GM12878 (cell line): Measurements from ENCODE around the gene KIAA1671. TPM values are rescaled to one million over a fixed set of nuclear protein-coding genes. Genes with fewer than 3 reads are reported as not detected.

Experiments used
- ATAC-seq: fragments of 200-7000 bp; cut with Tn5 transposase; 3 replicates; pipeline ENCODE4 v1.9.1; 2020; ENCODE audit warnings: mild to moderate bottlenecking, moderate library complexity
- BruUV-seq: library from RNA; stranded (reverse); fragments of 400-500 nt; replicated peaks from 2 replicates; lab custom pipeline; 2021; lab: Mats Ljungman, UMichigan
- CTCF ChIA-PET: fragments of 300-600 bp; sonication (Branson Sonifier 250); formaldehyde crosslinking; extraction: SDS; loops from one replicate; lab custom pipeline; 2021; ENCODE audit warnings: inconsistent platforms; lab: Yijun Ruan, JAX
- POLR2A ChIA-PET: fragments of 350-600 bp; formaldehyde crosslinking; extraction: SDS; loops from one replicate; lab custom pipeline; 2021; ENCODE audit warnings: inconsistent platforms; lab: Charles Lee
- RAD21 ChIA-PET: fragments of 300-600 bp; sonication (Branson Sonifier 250); formaldehyde crosslinking; loops from one replicate; lab custom pipeline; 2023; ENCODE audit warnings: antibody characterized with exemption; ENCODE audit not compliant: unreplicated experiment; lab: Charles Lee
- SMC1A ChIA-PET: fragments of 300-600 bp; sonication (Branson Sonifier 250); formaldehyde crosslinking; loops from one replicate; lab custom pipeline; 2023; ENCODE audit not compliant: unreplicated experiment, uncharacterized antibody; lab: Charles Lee
- DNase-seq: peaks from one replicate; pipeline ENCODE4 v3.0.0-alpha.2; 2011; ENCODE audit warnings: low read depth, low spot score
- FAIRE-seq: peaks from 3 replicates; lab custom pipeline; 2011; peaks lifted over from hg19 to GRCh38; lab: Jason Lieb, UNC
- H2AFZ ChIP-seq: 2 replicates; pipeline ENCODE4 v1.6.0; 2011; ENCODE audit warnings: low read depth, low read length, control low read depth; ENCODE audit not compliant: control insufficient read depth
- H3K27ac ChIP-seq: 2 replicates; pipeline ENCODE4 v1.5.1; 2011; ENCODE audit warnings: control low read depth; ENCODE audit not compliant: control insufficient read depth, insufficient read depth
- H3K27me3 ChIP-seq, 2 experiments: replicated peaks in 1 of 2; 2 replicates each; pipeline versions ENCODE4 v1.6.0 to v1.6.1; 2011; ENCODE audit warnings: low read length in 1 of 2; ENCODE audit not compliant: control insufficient read depth in 2 of 2, insufficient read depth in 2 of 2
- H3K36me3 ChIP-seq, 2 experiments: 2 replicates each; pipeline ENCODE4 v1.5.1; 2011; ENCODE audit warnings: low read length in 1 of 2; ENCODE audit not compliant: control insufficient read depth in 2 of 2, insufficient read depth in 2 of 2
- H3K4me1 ChIP-seq: 2 replicates; pipeline ENCODE4 v1.6.1; 2011; ENCODE audit warnings: mild to moderate bottlenecking, low read length, moderate library complexity, mixed read lengths; ENCODE audit not compliant: control insufficient read depth, insufficient read depth
- H3K4me2 ChIP-seq: 2 replicates; pipeline ENCODE4 v1.6.0; 2011; ENCODE audit warnings: control low read depth; ENCODE audit not compliant: control insufficient read depth, insufficient read depth
- H3K4me3 ChIP-seq: fragments of 200-600 bp; sonication (generic); 2 replicates; pipeline ENCODE4 v1.5.1; 2016
- H3K79me2 ChIP-seq: 2 replicates; pipeline ENCODE4 v1.6.0; 2011; ENCODE audit warnings: low read length; ENCODE audit not compliant: control insufficient read depth, insufficient read depth
- H3K9ac ChIP-seq: 2 replicates; pipeline ENCODE4 v1.8.0; 2011; ENCODE audit warnings: low read length, control low read depth, mixed read lengths; ENCODE audit not compliant: control insufficient read depth, insufficient read depth
- H3K9me3 ChIP-seq: replicated peaks from 3 replicates; pipeline ENCODE4 v1.5.1; 2011; ENCODE audit warnings: mild to moderate bottlenecking, low read length; ENCODE audit not compliant: control insufficient read depth, insufficient read depth
- H4K20me1 ChIP-seq: 2 replicates; pipeline ENCODE4 v1.6.0; 2011; ENCODE audit not compliant: control insufficient read depth, insufficient read depth
- HCFC1 ChIP-seq: fragments of 150-350 bp; IDR thresholded peaks from 2 replicates; pipeline ENCODE4 v1.6.1; 2014; ENCODE audit warnings: low read length
- HDGF ChIP-seq: fragments of 450-650 bp; IDR thresholded peaks from 2 replicates; pipeline ENCODE4 v1.6.1; 2016; ENCODE audit warnings: antibody characterized with exemption
- KLF5 ChIP-seq: fragments of 450-650 bp; IDR thresholded peaks from 2 replicates; pipeline ENCODE4 v1.6.1; 2014; ENCODE audit warnings: mild to moderate bottlenecking; ENCODE audit not compliant: partially characterized antibody
- MEF2A ChIP-seq: IDR thresholded peaks from 2 replicates; pipeline ENCODE4 v1.6.1; 2011; ENCODE audit warnings: low read depth, mild to moderate bottlenecking, low read length, moderate library complexity; ENCODE audit not compliant: insufficient read depth
- RB1 ChIP-seq: fragments of 450-650 bp; formaldehyde crosslinking; IDR thresholded peaks from 2 replicates; pipeline ENCODE4 v1.6.1; 2017; ENCODE audit warnings: mild to moderate bottlenecking, borderline replicate concordance
- SIN3A ChIP-seq: IDR thresholded peaks from 2 replicates; pipeline ENCODE4 v1.6.1; 2012; ENCODE audit warnings: low read depth, low read length, improper control_type of control experiment
- WRNIP1 ChIP-seq: IDR thresholded peaks from 2 replicates; pipeline ENCODE4 v1.6.1; 2011; ENCODE audit warnings: low read depth, low read length, improper control_type of control experiment, borderline replicate concordance
- YY1 ChIP-seq: IDR thresholded peaks from 2 replicates; pipeline ENCODE4 v1.6.1; 2011; ENCODE audit warnings: low read depth, mild to moderate bottlenecking, low read length
- WGBS: methylation state at CpG from one replicate; pipeline ENCODE4 v1.1.6; 2016; ENCODE audit warnings: low lambda C conversion rate; ENCODE audit not compliant: insufficient replicate concordance, insufficient coverage; ENCODE audit errors: missing lambda C conversion rate; 5-methylcytosine and 5-hydroxymethylcytosine counted together
- in situ Hi-C: fragments of 300-500 bp; cut with MboI; formaldehyde crosslinking; loops from 9 replicates; pipeline ENCODE4 v1.14.3; 2018; ENCODE audit warnings: mixed read lengths
- intact Hi-C: fragments of 100-400 bp; cut with micrococcal nuclease; formaldehyde crosslinking; loops from one replicate; pipeline ENCODE4 v1.14.2; 2022; ENCODE audit not compliant: unreplicated experiment
- polyA plus RNA-seq, 11 experiments: library from polyadenylated mRNA; depleted of rRNA in 4 of 11; unstranded in 6 of 11; stranded (reverse) in 5 of 11; fragments of >200 nt; fragmentation: Nextera tagmentation in 4 of 11; fragmentation: Illumina TruSeq in 1 of 11; extraction: Ambion mirVana in 4 of 11; extraction: Trizol in 1 of 11; gene quantifications; 1 replicate in 1 of 11; 2 replicates in 10 of 11; pipeline versions ENCODE4 v1.2.1 to v1.2.3, GENCODE V29; 2011 to 2016; ENCODE audit warnings: inconsistent platforms in 2 of 11, missing spikeins in 2 of 11, low read depth in 1 of 11
- total RNA-seq, 4 experiments: library from RNA; depleted of rRNA in 3 of 4; stranded (reverse); fragments of >200 nt in 3 of 4; fragmentation: Illumina TruSeq in 1 of 4; extraction: Trizol in 1 of 4; gene quantifications; 2 replicates each; pipeline versions ENCODE4 v1.2.1 to v1.2.3, GENCODE V29; 2013 to 2021

KIAA1671 gene
- total and polyA plus RNA-seq, 10 of the 15 experiments (the other 5 are each of a cell fraction or from before 2014, with no cell fraction given): 0.05 to 2.7 (median 0.33) TPM

DNA sequence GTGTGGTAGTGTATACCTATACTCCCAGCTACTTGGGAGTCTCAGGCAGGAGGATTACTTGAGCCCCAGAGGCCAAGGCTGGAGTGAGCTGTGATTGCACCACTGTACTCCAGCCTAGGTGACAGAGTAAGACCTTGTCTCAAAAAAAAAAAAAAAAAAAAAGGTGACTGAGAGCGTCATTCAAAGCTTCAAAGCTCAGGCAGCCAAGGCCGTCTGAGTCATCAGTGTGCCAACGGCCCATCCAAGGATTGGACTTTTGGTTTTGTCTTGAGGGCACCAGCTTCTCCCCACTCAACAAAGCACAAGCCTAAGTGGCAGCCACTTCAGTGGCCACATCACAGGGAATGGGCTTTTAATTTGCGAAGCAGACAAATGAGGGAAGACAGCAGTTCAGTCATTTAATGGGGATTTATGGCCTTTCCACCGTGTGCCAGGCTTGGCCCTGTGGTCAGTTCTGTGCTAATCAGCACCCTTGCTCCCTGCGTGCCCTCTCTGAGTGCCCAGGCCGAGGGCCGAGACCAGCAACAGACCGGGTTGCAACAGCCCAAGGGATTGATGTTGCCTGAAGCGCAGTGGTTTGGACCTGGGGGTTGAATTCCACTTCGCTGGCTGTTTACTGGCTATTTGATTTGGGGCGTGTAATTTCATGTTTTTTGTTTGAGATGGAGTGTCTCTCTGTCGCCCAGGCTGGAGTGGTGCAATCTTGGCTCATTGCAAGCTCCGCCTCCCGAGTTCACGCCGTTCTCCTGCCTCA lies 216.9 kb downstream of the KIAA1671 start:
- H3K4me2 ChIP-seq: no peak overlapping the region
- no peaks in the 10 kb centered on the region for H3K79me2 ChIP-seq
- ChIA-PET SMC1A (interaction anchor here (1.0 to 3.5 kb wide), 3 partner anchors 88 to 93 kb away, joined by 3 to 32 read pairs (median 4); no protein-coding TSS in a partner anchor), RAD21 (interaction anchor here (5.2 kb wide), 1 partner anchor 88 kb away, joined by 35 read pairs; no protein-coding TSS in a partner anchor), CTCF (interaction anchor here (0.5 to 10.9 kb wide), 5 partner anchors 55 to 90 kb away, joined by 3 to 160 read pairs (median 6); no protein-coding TSS in a partner anchor), POLR2A (no interaction called here)
- DNase-seq: no peak
- H4K20me1 ChIP-seq: no peaks in the 10 kb centered on the region
- no peak overlapping the region for H3K27ac ChIP-seq
- WGBS: 41% methylated on average over 17 of the region's 17 CpGs
- H3K9ac ChIP-seq: no peak overlapping the region
- no TSS peak for BruUV-seq
- no peaks in the 10 kb centered on the region for H3K4me1 ChIP-seq
- no peak for FAIRE-seq
- H3K27me3 ChIP-seq: peaks cover 0 to 4% of the 10 kb centered on the region in 2 experiments; a peak in 3 of 4 replicates
- no peak overlapping the region for H3K4me3 ChIP-seq
- in situ Hi-C loops (loop anchor here (5.0 kb wide), 1 partner anchor 87 kb away; no protein-coding TSS in a partner anchor), intact Hi-C loops (loop anchor here (5.0 kb wide), 1 partner anchor 37 kb away; no protein-coding TSS in a partner anchor)
- no peak overlapping the region for H2AFZ ChIP-seq
- no peak for TF ChIP-seq RB1
- no peak for TF ChIP-seq WRNIP1
- no peak for TF ChIP-seq YY1
- TF ChIP-seq MEF2A: no peak
- no peak for TF ChIP-seq SIN3A
- TF ChIP-seq HCFC1: no peak
- TF ChIP-seq KLF5: no peak
- no peak for TF ChIP-seq HDGF
- H3K36me3 ChIP-seq: no peaks in the 10 kb centered on the region
- no peaks in the 10 kb centered on the region for H3K9me3 ChIP-seq
- ATAC-seq: no peak
